Measurements from ENCODE around the gene C14orf119.
A peak's percentile ranks its signal among the peaks of the same experiment; 100 is the strongest.
"Not testable (repeated sequence)": the region's sequence is repeated elsewhere in the genome, so short reads cannot be mapped to it uniquely, and the experiment has no call there.

Gene C14orf119

GRCh38 chr14:23108169-23108568 is 12.9 kb downstream of the C14orf119 start:
- not testable (repeated sequence) for DNase-seq (ENCODE audit: low read depth in 1 of 2, low spot score in 1 of 2)

GRCh38 chr14:23109769-23110168 is 14.5 kb downstream of the C14orf119 start:
- DNase-seq (ENCODE audit: low read depth in 1 of 2, low spot score in 1 of 2), result no peak

DNA sequence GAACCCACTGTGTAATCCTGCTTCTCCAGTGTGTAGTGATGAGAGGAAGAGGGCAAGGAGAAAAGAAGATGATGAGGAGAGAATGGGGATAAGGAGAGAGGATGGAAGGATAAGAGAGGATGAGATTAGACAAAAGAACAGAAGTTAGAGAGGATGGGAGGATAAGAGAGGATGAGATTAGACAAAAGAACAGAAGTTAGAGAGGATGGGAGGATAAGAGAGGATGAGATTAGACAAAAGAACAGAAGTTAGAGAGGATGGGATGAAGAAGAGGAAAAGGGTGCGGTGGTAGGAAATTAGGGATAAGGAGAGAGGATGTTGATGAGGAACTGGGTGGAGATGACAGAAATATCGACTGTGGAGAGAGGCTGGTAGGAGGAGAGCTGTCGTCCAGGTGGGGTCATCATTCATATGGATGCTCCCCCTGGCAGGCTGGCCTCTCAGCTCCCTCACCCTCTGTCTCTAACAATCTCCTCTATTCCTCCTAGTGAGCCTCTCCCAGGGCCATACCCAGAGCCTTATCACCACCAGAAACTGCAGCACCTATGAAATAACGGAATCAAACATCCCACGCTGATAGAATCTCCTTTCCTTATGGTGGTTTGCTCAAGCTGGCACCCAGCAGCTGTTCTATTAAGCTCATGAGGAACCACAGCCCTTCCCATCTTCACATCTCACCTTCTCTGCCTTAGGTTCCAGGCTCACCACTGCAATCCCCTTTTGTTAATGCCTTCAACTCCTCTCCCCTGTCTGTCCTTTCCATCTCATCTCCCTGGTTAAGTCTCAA is 15.5 kb downstream of the C14orf119 start:
- no peak for DNase-seq (ENCODE audit: low read depth in 1 of 2, low spot score in 1 of 2)

- no peak for DNase-seq (ENCODE audit: low read depth in 1 of 2, low spot score in 1 of 2)
Observed at GRCh38 chr14:23112359-23113178, 17.3 kb downstream of the C14orf119 start.

DNA sequence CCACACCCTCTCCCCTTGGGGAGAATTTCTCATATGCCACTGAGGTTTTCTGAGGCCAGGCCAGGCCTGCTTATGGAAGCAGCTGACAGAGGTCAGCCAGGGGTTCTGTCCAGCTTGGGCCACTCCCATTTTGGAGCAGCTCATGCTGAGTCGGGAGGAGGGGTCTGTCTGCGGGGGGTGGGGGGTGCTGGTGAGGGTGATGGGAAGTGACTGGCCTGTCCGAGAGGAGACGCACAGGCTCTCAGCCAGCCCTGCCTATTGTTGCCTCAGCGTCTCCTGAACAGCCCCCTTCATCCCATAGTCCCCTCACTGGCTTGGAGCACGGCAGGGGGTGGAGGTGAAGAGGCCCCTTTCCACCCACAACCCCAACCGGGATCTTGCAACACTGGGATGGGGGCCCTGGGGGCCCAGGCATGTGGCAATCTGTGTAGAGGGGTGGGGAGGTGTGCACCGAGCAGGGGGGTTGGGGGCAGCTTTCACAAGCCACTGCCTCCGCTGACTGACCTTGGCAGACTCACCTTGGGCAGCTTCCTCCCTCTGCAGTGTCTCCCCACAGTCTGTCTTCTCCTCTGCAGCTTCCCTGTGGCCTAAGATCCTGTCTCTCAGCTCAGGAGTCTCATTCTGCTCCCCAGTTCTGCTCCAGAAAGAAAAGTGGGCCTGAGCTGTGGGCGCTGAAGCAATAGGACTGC is 18.3 kb downstream of the C14orf119 start:
- DNase-seq (ENCODE audit: low read depth in 1 of 2, low spot score in 1 of 2), result no peak

- no peak for DNase-seq (ENCODE audit: low read depth in 1 of 2, low spot score in 1 of 2)
Observed at GRCh38 chr14:23114120-23114458, 18.8 kb downstream of the C14orf119 start.

DNA sequence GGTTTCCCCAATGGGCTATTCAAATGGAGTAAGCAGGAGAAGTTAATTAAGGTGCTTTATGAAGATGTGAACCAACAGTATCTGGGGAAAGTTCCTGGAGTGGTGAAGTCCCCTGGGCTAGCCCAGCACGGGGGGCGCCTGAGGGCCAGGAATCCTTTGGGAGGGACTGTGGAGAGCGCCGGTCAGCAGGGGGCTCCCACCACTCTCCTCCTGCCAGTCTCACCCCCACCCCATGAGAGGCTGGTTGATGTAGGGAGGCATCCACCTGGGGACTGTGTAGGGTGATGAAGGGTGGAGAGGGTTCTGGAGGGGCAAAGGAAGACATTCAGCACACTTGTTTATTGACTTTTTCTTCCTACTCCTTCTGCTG is 19.3 kb downstream of the C14orf119 start:
- no peak for DNase-seq (ENCODE audit: low read depth in 1 of 2, low spot score in 1 of 2)

DNA sequence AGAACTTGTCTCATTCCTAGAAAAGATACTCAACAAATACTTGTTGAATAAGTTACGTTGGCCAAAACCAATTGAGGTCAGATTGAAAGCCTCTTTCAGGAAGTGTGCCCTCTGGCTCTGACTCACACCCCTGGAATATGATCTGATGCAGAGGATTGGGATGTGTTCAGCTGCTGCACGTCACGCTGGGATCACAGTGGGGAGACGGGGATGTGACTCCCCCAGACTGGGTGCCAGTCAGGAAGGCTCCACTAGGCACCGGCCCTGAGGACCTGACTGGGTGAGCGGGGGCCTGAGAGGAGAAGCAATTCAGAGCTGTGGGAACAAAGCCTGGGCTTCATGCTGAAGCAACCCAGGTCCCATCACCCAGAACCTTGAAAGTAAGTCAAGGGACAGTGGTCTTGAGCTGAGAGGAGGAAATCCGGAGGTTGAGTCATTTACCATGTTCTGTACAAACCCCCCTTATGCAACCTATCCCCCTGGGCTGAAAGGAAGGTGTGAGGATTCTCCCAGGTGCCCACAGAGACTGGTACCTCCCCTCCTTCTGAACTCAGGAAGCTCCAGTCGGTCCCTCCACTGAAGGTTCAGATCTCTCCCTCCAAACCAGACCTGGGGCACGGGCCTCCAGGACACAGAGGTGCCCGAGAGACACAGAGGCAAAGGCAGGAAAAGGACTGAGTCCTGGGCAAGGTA is 19.9 kb downstream of the C14orf119 start:
- DNase-seq (ENCODE audit: low read depth in 1 of 2, low spot score in 1 of 2), result no peak

- no peak for DNase-seq (ENCODE audit: low read depth in 1 of 2, low spot score in 1 of 2)
Observed at GRCh38 chr14:23115918-23116317, 20.6 kb downstream of the C14orf119 start.

DNA sequence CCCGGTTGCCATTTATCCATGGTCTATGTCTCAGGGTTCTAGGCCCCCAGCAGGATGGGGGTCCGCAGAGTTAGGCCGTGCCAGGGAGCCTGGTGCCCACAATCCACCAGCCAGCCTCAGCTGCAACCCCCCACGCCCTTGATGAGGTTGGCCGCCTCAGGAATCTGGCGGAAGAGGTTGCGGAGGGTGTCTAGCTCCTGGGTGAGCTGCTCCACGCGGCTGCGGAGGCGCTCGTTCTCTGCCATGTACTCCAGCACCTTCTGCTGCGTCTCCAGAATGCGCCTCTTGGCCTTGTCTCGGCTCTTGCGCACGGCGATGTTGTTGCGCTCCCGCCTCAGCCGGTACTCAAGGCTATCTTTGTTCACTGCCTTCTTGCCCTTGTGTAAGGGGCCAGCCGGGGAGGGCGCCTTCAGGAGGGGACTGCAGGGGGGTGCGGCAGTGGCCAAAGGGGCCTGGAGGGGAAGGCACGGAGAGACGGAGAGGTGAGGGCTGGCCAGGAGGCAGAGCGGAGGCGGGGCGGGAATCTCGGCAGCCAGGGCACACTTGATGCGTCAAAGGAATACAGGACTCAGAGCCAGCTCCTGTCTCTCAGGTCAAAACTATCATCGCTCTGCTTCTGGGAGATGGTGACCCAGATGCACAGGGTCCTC is 22.2 kb downstream of the C14orf119 start:
- DNase-seq (ENCODE audit: low read depth in 1 of 2, low spot score in 1 of 2), result no peak

DNA sequence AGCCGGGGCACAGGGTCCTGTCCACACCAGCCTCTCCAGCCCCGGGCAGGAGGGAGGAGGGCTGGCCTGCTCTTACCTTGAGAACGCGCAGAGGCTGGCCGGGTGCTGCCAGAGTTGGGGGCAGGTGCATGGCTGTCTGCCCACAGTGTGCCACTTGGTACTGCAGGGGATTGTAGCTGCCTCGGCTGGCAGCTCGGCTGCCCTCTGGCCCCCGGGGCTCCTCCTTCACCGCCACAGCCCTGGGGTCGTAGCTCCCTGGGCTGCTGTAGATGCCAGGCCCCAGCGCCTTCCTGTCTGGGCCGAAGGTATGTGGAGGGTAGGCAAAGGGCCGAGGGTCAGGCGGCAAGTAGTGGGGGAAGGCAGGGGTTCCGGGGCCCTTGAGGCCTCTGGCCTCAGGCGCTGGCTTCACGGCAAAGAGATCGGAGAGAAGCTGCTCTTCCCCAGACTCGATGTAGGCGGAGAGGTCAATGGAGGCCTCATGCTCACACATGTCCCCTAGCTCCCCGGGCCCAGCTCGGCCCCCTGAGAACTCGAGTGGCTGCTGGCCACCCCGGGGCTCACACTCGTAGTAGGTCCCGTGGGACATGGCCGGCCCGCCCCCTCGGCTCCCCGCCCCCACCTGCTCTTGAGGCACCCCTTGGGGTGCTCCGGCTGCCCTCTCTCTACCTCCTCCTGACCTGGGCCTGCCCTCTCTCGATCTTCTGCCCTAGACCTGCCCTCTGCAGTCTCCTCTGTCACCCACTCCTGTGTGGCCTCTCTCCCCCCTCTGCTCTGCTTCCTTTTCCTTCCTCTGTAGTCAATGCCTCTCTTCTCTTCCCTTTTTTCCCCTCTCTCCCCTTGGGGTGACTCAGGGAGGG is 23.4 kb downstream of the C14orf119 start, which contains the start of gene CEBPE:
TSS of gene CEBPE (minus strand) at position 750 of the 857 bp plus-strand sequence. CDS start at position 586, 164 bp downstream.
- no peak for DNase-seq (ENCODE audit: low read depth in 1 of 2, low spot score in 1 of 2)

- DNase-seq (ENCODE audit: low read depth in 1 of 2, low spot score in 1 of 2), result no peak
Observed at GRCh38 chr14:23119363-23120327, 24.3 kb downstream of the C14orf119 start.

DNA sequence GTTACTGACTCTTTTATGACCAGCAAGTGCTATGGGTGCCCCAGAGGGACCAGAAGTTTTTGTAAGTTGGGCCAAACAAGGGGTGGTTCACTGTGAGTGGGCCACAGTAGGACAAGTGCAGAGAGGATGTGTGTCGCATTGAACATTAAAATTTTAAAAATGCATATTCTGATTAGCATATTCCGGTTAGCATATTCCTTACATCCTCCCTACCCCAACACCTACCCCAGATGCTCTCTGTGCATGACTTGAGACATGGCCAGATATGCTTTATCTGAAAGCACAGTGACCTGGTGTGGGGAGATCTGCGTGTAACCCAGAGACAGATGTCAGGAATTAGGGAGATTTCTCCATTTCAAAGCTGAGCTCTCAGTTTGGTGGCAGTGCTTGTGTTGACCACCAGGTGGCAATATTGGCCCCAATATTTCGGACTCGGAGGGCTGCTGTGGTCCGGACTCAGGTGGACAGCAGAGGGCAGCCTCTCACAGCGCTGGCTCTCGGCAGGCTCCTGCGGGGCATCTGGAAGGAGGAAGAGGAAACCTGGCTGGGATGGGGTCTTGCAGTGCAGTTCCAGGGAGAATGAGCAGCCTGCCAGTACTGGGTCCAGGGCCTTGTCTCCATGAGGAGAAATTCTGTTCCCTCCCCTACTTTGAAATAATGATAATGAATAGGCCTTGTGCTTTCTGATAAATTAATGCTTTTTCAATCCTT is 25.4 kb downstream of the C14orf119 start:
- peak; percentile 55 to 59 for DNase-seq (ENCODE audit: low read depth in 1 of 2, low spot score in 1 of 2)

- DNase-seq (ENCODE audit: low read depth in 1 of 2, low spot score in 1 of 2), result no peak
Observed at GRCh38 chr14:23121361-23121771, 26.1 kb downstream of the C14orf119 start.

GRCh38 chr14:23122086-23122485 is 26.8 kb downstream of the C14orf119 start:
- DNase-seq (ENCODE audit: low read depth in 1 of 2, low spot score in 1 of 2), result no peak

DNA sequence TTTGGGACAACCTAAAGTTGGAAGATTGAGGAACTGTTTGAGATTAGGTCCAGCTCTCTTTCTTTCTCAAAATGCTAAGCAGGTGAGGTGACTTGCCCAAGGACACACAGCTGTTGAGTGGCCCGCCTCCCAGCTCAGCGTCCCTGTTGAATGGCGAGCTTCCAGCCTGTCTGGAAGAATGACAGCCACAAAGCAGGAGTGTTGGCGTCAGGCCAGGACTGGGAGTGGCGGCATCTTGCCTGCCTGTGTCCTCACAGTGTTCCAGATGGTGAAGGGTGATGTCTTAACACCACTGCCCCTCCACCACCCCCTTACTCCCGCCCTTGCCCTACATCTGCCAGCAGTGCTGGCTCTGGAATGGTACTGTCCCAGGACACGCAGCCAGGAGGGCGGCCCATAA is 28.1 kb downstream of the C14orf119 start:
- DNase-seq (ENCODE audit: low read depth in 1 of 2, low spot score in 1 of 2), result no peak

DNA sequence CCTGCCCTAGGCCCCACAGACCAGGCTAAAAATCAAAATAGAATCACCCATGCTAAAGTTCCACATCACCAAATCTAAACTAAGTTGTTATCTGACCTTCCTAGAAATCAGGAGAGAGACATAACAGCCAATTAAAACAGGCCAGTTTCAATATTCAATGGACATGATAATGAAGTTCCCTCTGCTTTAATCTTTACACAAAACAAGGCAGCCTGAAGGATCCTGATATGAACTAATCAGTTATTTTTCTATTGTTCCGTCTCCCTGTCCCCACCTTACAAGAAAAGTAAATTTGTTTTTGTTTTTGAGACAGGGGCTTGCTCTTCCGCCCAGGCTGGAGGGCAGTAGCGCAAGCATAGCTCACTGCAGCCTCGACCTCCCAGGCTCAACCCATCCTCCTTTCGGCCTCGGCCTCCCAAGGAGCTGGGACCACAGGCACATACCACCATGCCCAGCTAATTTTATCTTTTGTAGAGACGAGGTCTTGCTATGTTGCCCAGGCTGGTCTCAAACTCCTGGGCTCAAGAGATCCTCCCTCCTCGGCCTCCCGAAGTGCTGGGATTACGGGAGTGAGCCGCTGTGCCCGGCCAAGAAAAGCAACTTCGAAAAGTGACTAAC is 29.1 kb downstream of the C14orf119 start:
- DNase-seq (ENCODE audit: low read depth in 1 of 2, low spot score in 1 of 2), result no peak

- DNase-seq (ENCODE audit: low read depth in 1 of 2, low spot score in 1 of 2), result no peak
Observed at GRCh38 chr14:23125011-23125410, 29.7 kb downstream of the C14orf119 start.

All from stimulated activated CD4-positive, alpha-beta T cell treated with anti-CD3 and anti-CD28 coated beads, Interleukin-15, amount 100 ng/mL, for 1 hour (primary cell).